CD4-positive, CD25-positive, alpha-beta regulatory T cell (primary cell): Measurements from ENCODE around the gene BANP. TPM values are rescaled to one million over a fixed set of nuclear protein-coding genes. Genes with fewer than 3 reads are reported as not detected.

ENCODE experiments used
- ATAC-seq, 2 donors: fragments of 150-1000 bp; cut with Tn5 transposase; one replicate each; pipeline ENCODE4 v1.10.0; 2021; ENCODE audit warnings: low read depth in 2 of 2, moderate number of reproducible peaks in 2 of 2, moderate library complexity in 1 of 2
- DNase-seq, 3 donors: peaks; one replicate each; pipeline versions ENCODE4 v3.0.0 to v3.0.0-alpha.2; 2012 to 2022; ENCODE audit warnings: mixed read lengths in 1 of 3
- H3K27ac ChIP-seq: one replicate; pipeline ENCODE4 v1.7.0; 2013; ENCODE audit warnings: mild to moderate bottlenecking, low read length; ENCODE audit not compliant: insufficient read depth, poor library complexity, severe bottlenecking
- H3K27me3 ChIP-seq: one replicate; pipeline ENCODE4 v1.7.0; 2013; ENCODE audit warnings: low read length; ENCODE audit not compliant: control insufficient read depth, insufficient read depth
- H3K36me3 ChIP-seq: one replicate; pipeline ENCODE4 v1.7.0; 2013; ENCODE audit warnings: mild to moderate bottlenecking, low read length, moderate library complexity; ENCODE audit not compliant: control insufficient read depth, insufficient read depth
- H3K4me1 ChIP-seq: 2 replicates; pipeline ENCODE4 v1.7.0; 2013; ENCODE audit warnings: mild to moderate bottlenecking, low read length; ENCODE audit not compliant: insufficient read depth, control insufficient read depth, poor library complexity, severe bottlenecking
- H3K4me3 ChIP-seq: one replicate; pipeline ENCODE4 v1.7.0; 2013; ENCODE audit warnings: low read depth, mild to moderate bottlenecking, low read length, moderate library complexity
- H3K9me3 ChIP-seq, 2 experiments: 1 replicate in 1 of 2; 2 replicates in 1 of 2; pipeline ENCODE4 v1.7.0; 2013; ENCODE audit warnings: low read length in 2 of 2, mild to moderate bottlenecking in 1 of 2, moderate library complexity in 1 of 2; ENCODE audit not compliant: control insufficient read depth in 2 of 2
- H3K27ac Mint-ChIP-seq, 3 donors: one replicate each; pipeline ENCODE4 v1.8.0; 2020 to 2022; ENCODE audit warnings: mild to moderate bottlenecking in 3 of 3, mixed read lengths in 3 of 3, moderate library complexity in 2 of 3
- H3K27me3 Mint-ChIP-seq: one replicate; pipeline ENCODE4 v1.8.0; 2022; ENCODE audit warnings: mild to moderate bottlenecking, mixed read lengths
- H3K36me3 Mint-ChIP-seq: one replicate; pipeline ENCODE4 v1.8.0; 2020; ENCODE audit warnings: mixed read lengths
- H3K4me1 Mint-ChIP-seq, 4 donors: one replicate each; pipeline ENCODE4 v1.8.0; 2020 to 2022; ENCODE audit warnings: mixed read lengths in 4 of 4, mild to moderate bottlenecking in 1 of 4
- H3K4me3 Mint-ChIP-seq, 4 donors: one replicate each; pipeline ENCODE4 v1.8.0; 2020 to 2022; ENCODE audit warnings: mild to moderate bottlenecking in 4 of 4, mixed read lengths in 4 of 4, moderate library complexity in 3 of 4
- H3K9me3 Mint-ChIP-seq, 7 donors: one replicate each; pipeline ENCODE4 v1.8.0; 2020 to 2022; ENCODE audit warnings: mixed read lengths in 7 of 7, mild to moderate bottlenecking in 3 of 7, moderate library complexity in 2 of 7
- polyA plus RNA-seq, 4 donors: library from polyadenylated mRNA; unstranded; fragments of 300-500 nt; fragmentation: Illumina TruSeq; gene quantifications; one replicate each; pipeline ENCODE4 v1.2.3, GENCODE V29; 2021
- total RNA-seq: library from RNA; stranded (reverse); gene quantifications from one replicate; pipeline ENCODE4 v1.2.3, GENCODE V29; 2022

BANP gene
- total and polyA plus RNA-seq, 5 donors from 2014 or later = 20.4 to 114 (median 26.6) TPM

- H3K36me3 ChIP-seq = peaks cover 44% of the 10 kb centered on the region
- H3K36me3 Mint-ChIP-seq = peaks cover 15% of the 10 kb centered on the region
These were observed 117.5 kb downstream of the BANP start for GRCh38 chr16:88068476-88069396.

GRCh38 chr16:88069397-88070168 lies 118.3 kb downstream of the BANP start:
- Mint-ChIP-seq H3K36me3 (peaks cover 14% of the 10 kb centered on the region), H3K27me3 (no peaks in the 10 kb centered on the region), H3K4me3 (no peak overlapping the region), H3K27ac (no peak overlapping the region), H3K4me1 (no peaks in the 10 kb centered on the region), H3K9me3 (no peaks in the 10 kb centered on the region)
- Histone ChIP-seq H3K36me3 (peaks cover 45% of the 10 kb centered on the region), H3K4me1 (no peaks in the 10 kb centered on the region), H3K27me3 (no peaks in the 10 kb centered on the region), H3K9me3 (no peaks in the 10 kb centered on the region), H3K4me3 (no peak overlapping the region), H3K27ac (no peak overlapping the region)
- ATAC-seq (peak; percentile 55 to 56), DNase-seq (no peak)

More at GRCh38 chr16:88068476-88069396, 117.5 kb downstream of the BANP start:
- Mint-ChIP-seq H3K27ac (no peak overlapping the region), H3K4me3 (no peak overlapping the region), H3K27me3 (no peaks in the 10 kb centered on the region), H3K4me1 (no peaks in the 10 kb centered on the region), H3K9me3 (no peaks in the 10 kb centered on the region)
- Histone ChIP-seq H3K4me3 (no peak overlapping the region), H3K27me3 (no peaks in the 10 kb centered on the region), H3K4me1 (no peaks in the 10 kb centered on the region), H3K27ac (no peak overlapping the region), H3K9me3 (no peaks in the 10 kb centered on the region)
- ATAC-seq (no peak), DNase-seq (no peak)

- Mint-ChIP-seq H3K9me3 (no peaks in the 10 kb centered on the region), H3K4me1 (no peaks in the 10 kb centered on the region), H3K36me3 (peaks cover 11% of the 10 kb centered on the region), H3K4me3 (no peak overlapping the region), H3K27ac (no peak overlapping the region), H3K27me3 (no peaks in the 10 kb centered on the region)
- Histone ChIP-seq H3K9me3 (no peaks in the 10 kb centered on the region), H3K27me3 (no peaks in the 10 kb centered on the region), H3K36me3 (peaks cover 42% of the 10 kb centered on the region), H3K27ac (no peak overlapping the region), H3K4me3 (no peak overlapping the region), H3K4me1 (no peaks in the 10 kb centered on the region)
- DNase-seq (no peak), ATAC-seq (no peak)
These were observed 119.1 kb downstream of the BANP start for GRCh38 chr16:88070341-88070740.

GRCh38 chr16:88070989-88071625 lies 119.9 kb downstream of the BANP start:
- no peaks in the 10 kb centered on the region for H3K9me3 ChIP-seq
- Mint-ChIP-seq H3K36me3 (peaks cover 15% of the 10 kb centered on the region), H3K27me3 (no peaks in the 10 kb centered on the region), H3K9me3 (no peaks in the 10 kb centered on the region), H3K27ac (no peak overlapping the region), H3K4me1 (no peaks in the 10 kb centered on the region), H3K4me3 (no peak overlapping the region)
- no peaks in the 10 kb centered on the region for H3K4me1 ChIP-seq
- no peak overlapping the region for H3K27ac ChIP-seq
- no peaks in the 10 kb centered on the region for H3K27me3 ChIP-seq
- no peak overlapping the region for H3K4me3 ChIP-seq
- H3K36me3 ChIP-seq = peaks cover 46% of the 10 kb centered on the region
- DNase-seq (no peak), ATAC-seq (no peak)

- H3K9me3 ChIP-seq = no peaks in the 10 kb centered on the region
- no peaks in the 10 kb centered on the region for H3K4me1 ChIP-seq
- no peaks in the 10 kb centered on the region for H3K9me3 Mint-ChIP-seq
- no peak overlapping the region for H3K27ac Mint-ChIP-seq
- ATAC-seq (no peak), DNase-seq (no peak)
- no peak overlapping the region for H3K4me3 Mint-ChIP-seq
- H3K4me1 Mint-ChIP-seq = no peaks in the 10 kb centered on the region
- peaks cover 47% of the 10 kb centered on the region for H3K36me3 ChIP-seq
- no peak overlapping the region for H3K4me3 ChIP-seq
- no peaks in the 10 kb centered on the region for H3K27me3 Mint-ChIP-seq
- H3K27ac ChIP-seq = no peak overlapping the region
- H3K36me3 Mint-ChIP-seq = peaks cover 15% of the 10 kb centered on the region
- H3K27me3 ChIP-seq = no peaks in the 10 kb centered on the region
These were observed 120.7 kb downstream of the BANP start for GRCh38 chr16:88071908-88072307.

- no peak overlapping the region for H3K27ac ChIP-seq
- Mint-ChIP-seq H3K27me3 (no peaks in the 10 kb centered on the region), H3K4me1 (no peaks in the 10 kb centered on the region), H3K9me3 (no peaks in the 10 kb centered on the region), H3K27ac (no peak overlapping the region), H3K4me3 (no peak overlapping the region), H3K36me3 (peaks cover 21% of the 10 kb centered on the region)
- no peak overlapping the region for H3K4me3 ChIP-seq
- peaks cover 54% of the 10 kb centered on the region for H3K36me3 ChIP-seq
- DNase-seq = no peak
- H3K9me3 ChIP-seq = no peaks in the 10 kb centered on the region
- no peak for ATAC-seq
- H3K27me3 ChIP-seq = no peaks in the 10 kb centered on the region
- no peaks in the 10 kb centered on the region for H3K4me1 ChIP-seq
These were observed 121.4 kb downstream of the BANP start for GRCh38 chr16:88072571-88073001.

GRCh38 chr16:88073201-88073721 lies 122.0 kb downstream of the BANP start:
- H3K9me3 Mint-ChIP-seq = no peaks in the 10 kb centered on the region
- H3K4me1 Mint-ChIP-seq = no peaks in the 10 kb centered on the region
- Histone ChIP-seq H3K4me1 (no peaks in the 10 kb centered on the region), H3K27me3 (no peaks in the 10 kb centered on the region), H3K36me3 (peaks cover 57% of the 10 kb centered on the region), H3K9me3 (no peaks in the 10 kb centered on the region), H3K4me3 (no peak overlapping the region), H3K27ac (no peak overlapping the region)
- H3K27ac Mint-ChIP-seq = no peak overlapping the region
- no peaks in the 10 kb centered on the region for H3K27me3 Mint-ChIP-seq
- DNase-seq (no peak), ATAC-seq (no peak)
- H3K4me3 Mint-ChIP-seq = no peak overlapping the region
- peaks cover 27% of the 10 kb centered on the region for H3K36me3 Mint-ChIP-seq
